Activated CD8-positive, alpha-beta memory T cell treated with anti-CD3 and anti-CD28 coated beads, Interleukin-2, amount 50 U/mL, for 48 hours (primary cell): ENCODE results near the gene FOXM1.
"Not testable (repeated sequence)": the region's sequence is repeated elsewhere in the genome, so short reads cannot be mapped to it uniquely, and the experiment has no call there.

ENCODE experiments used
- DNase-seq: peaks from one replicate; pipeline ENCODE4 v3.0.0-alpha.2; 2020

The FOXM1 gene

GRCh38 chr12:2879853-2880252 is 2.9 kb upstream of the FOXM1 start:
- DNase-seq = no peak

GRCh38 chr12:2877953-2878732 is 1.2 kb upstream of the FOXM1 start:
- DNase-seq = no peak

GRCh38 chr12:2876431-2877046 is 435 bp downstream of the FOXM1 start:
- no peak for DNase-seq

GRCh38 chr12:2868986-2869632 is 7.9 kb downstream of the FOXM1 start:
- not testable (repeated sequence) for DNase-seq

GRCh38 chr12:2864198-2864597 is 12.8 kb downstream of the FOXM1 start:
- DNase-seq = no peak

GRCh38 chr12:2863402-2863801 is 13.6 kb downstream of the FOXM1 start:
- DNase-seq = not testable (repeated sequence)

GRCh38 chr12:2862876-2863275 is 14.1 kb downstream of the FOXM1 start:
- no peak for DNase-seq

GRCh38 chr12:2860170-2860569 is 16.8 kb downstream of the FOXM1 start:
- DNase-seq = no peak

GRCh38 chr12:2858944-2859421 is 18.0 kb downstream of the FOXM1 start:
- DNase-seq = no peak

- no peak for DNase-seq
Measured at GRCh38 chr12:2858334-2858733, 18.6 kb downstream of the FOXM1 start.

GRCh38 chr12:2857576-2857975 is 19.4 kb downstream of the FOXM1 start:
- DNase-seq = no peak

- no peak for DNase-seq
Measured at GRCh38 chr12:2857021-2857431, 19.9 kb downstream of the FOXM1 start, which contains the start of gene TEX52. TSS of gene TEX52 (minus strand) at chr12:2857039. CDS start at chr12:2857026, 13 bp downstream.

- DNase-seq = no peak
Measured at GRCh38 chr12:2856051-2856450, 20.9 kb downstream of the FOXM1 start.

- DNase-seq = no peak
Measured at GRCh38 chr12:2855546-2855945, 21.4 kb downstream of the FOXM1 start.

GRCh38 chr12:2854669-2855453 is 22.1 kb downstream of the FOXM1 start:
- DNase-seq = no peak

GRCh38 chr12:2853626-2854025 is 23.3 kb downstream of the FOXM1 start:
- peak; percentile 78 for DNase-seq

GRCh38 chr12:2851931-2852330 is 25.0 kb downstream of the FOXM1 start:
- DNase-seq = no peak

GRCh38 chr12:2845280-2845679 is 31.7 kb downstream of the FOXM1 start:
- no peak for DNase-seq

- DNase-seq = no peak
Measured at GRCh38 chr12:2844786-2845185, 32.2 kb downstream of the FOXM1 start.

GRCh38 chr12:2842948-2843347 is 34.0 kb downstream of the FOXM1 start:
- DNase-seq = no peak

GRCh38 chr12:2841056-2841650 is 35.8 kb downstream of the FOXM1 start:
- DNase-seq = no peak

GRCh38 chr12:2836574-2836973 is 40.4 kb downstream of the FOXM1 start:
- DNase-seq = no peak
